ENCODE results near the gene FBXW8. TPM values are rescaled to one million over a fixed set of nuclear protein-coding genes. Genes with fewer than 3 reads are reported as not detected.

The FBXW8 gene
- polyA plus RNA-seq, 2 of the 4 experiments (the other 2 are of a cell fraction) = 9.8 to 15.7 TPM

DNA sequence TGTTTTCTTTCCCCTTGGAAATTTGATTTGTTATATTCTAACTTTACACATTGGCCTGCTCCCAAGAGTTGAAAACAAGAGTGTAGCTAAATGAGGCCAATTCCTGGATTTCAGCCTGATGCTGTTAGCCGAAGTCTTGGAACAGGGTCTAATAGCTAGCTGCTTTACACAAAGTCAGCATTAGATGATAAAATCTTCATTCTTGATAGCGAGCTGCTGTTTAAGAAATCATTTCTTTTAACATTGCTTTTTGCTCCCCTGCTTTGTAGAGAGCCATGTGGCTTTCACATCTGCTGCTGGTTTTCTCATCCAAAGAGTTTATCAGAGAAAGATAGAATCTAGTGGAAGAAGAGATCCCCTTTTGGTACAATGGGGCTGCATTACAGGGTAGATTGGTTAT lies 22.3 kb downstream of the FBXW8 start:
- ChIA-PET CTCF (no interaction called here), POLR2A (no interaction called here)
- TF ChIP-seq CHD2 (IDR thresholded peaks at IDR 0.05; ENCODE audit: low read length, partially characterized antibody) (no peak), ZNF302 (CRISPR knock-in tag; IDR thresholded peaks at IDR 0.05) (no peak), NFE2L2 (conservative IDR thresholded peaks at IDR 0.05; ENCODE audit: low read length) (no peak), RARB (CRISPR knock-in tag; IDR thresholded peaks at IDR 0.05) (no peak), CHD4 (IDR thresholded peaks at IDR 0.05; ENCODE audit: borderline replicate concordance) (no peak), NPAS2 (CRISPR knock-in tag; IDR thresholded peaks at IDR 0.05; ENCODE audit: borderline replicate concordance) (no peak), SREBF2 (IDR thresholded peaks at IDR 0.05) (no peak), ZFP36 (IDR thresholded peaks at IDR 0.05; ENCODE audit: borderline replicate concordance, partially characterized antibody) (no peak), RNF2 (IDR thresholded peaks at IDR 0.05; ENCODE audit: borderline replicate concordance, low read depth) (no peak), MAZ (IDR thresholded peaks at IDR 0.05; ENCODE audit: borderline replicate concordance, low read depth, low read length) (no peak), ZSCAN20 (CRISPR knock-in tag; IDR thresholded peaks at IDR 0.05) (no peak), ZC3H11A (IDR thresholded peaks at IDR 0.05) (no peak), ESRRA (IDR thresholded peaks at IDR 0.05; ENCODE audit: borderline replicate concordance, low read length) (no peak), BHLHE40 (IDR thresholded peaks at IDR 0.05; ENCODE audit: low read depth, low read length) (no peak), EHF (CRISPR knock-in tag; IDR thresholded peaks at IDR 0.05) (no peak), CBX2 (IDR thresholded peaks at IDR 0.05; ENCODE audit: borderline replicate concordance, low read depth) (no peak), TFCP2L1 (CRISPR knock-in tag; IDR thresholded peaks at IDR 0.05) (no peak)
- TF ChIP-seq, protein P1, sequence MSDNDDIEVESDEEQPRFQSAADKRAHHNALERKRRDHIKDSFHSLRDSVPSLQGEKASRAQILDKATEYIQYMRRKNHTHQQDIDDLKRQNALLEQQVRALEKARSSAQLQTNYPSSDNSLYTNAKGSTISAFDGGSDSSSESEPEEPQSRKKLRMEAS (IDR thresholded peaks at IDR 0.05) = no peak
- TF ChIP-seq, protein P2, sequence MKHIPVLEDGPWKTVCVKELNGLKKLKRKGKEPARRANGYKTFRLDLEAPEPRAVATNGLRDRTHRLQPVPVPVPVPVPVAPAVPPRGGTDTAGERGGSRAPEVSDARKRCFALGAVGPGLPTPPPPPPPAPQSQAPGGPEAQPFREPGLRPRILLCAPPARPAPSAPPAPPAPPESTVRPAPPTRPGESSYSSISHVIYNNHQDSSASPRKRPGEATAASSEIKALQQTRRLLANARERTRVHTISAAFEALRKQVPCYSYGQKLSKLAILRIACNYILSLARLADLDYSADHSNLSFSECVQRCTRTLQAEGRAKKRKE (CRISPR knock-in tag; IDR thresholded peaks at IDR 0.05; ENCODE audit: low read depth) = no peak
- Histone ChIP-seq H3K9me3 (no peaks in the 10 kb centered on the region), H3K27ac (no peak overlapping the region), H3K4me2 (no peak overlapping the region), H3K4me3 (no peak overlapping the region), H3K4me1 (no peaks in the 10 kb centered on the region)
- DNase-seq (ENCODE audit: low read depth in 1 of 2, low spot score in 1 of 2) (no peak), ATAC-seq (no peak), FAIRE-seq (no peak)
- WGBS (ENCODE audit: missing lambda C conversion rate) = 92% methylated on average over 2 of the region's 2 CpGs

DNA sequence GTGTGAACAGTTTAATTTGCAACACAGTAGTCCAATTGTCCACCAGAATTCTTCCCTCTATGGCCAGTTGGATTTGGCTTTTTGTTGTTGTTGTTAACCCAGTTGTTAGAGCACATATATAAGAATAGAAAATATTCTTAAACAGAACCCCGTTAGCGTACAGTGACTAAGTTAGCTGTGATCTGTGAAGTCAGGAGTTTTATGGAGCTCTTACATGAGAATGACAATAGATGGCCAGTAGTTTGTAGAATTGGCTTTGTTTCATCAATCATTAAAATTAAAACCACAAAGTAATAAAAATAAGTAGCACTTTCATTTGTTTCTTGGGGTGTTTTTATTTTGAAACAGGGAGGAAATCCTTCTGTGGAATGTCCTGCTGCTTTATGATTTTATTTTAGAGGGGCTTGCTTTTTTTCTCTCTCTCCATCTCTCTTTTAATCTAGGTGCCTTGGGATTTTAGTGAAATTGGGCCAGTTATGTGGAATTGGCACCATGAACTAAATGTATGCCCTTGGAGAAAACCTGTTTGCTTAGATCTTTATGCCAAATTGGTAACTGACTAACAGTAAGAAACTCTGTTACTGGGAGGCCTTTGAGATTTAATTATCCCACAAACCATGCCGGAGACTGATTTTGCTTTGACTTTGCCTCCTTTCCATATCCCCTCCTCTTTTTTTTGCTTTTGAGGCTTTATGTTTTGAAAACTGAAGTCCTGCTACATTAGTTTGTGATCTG lies 22.9 kb downstream of the FBXW8 start:
- H3K4me1 ChIP-seq = no peaks in the 10 kb centered on the region
- no peak for DNase-seq (ENCODE audit: low read depth in 1 of 2, low spot score in 1 of 2)
- no peak for TF ChIP-seq KDM1A (IDR thresholded peaks at IDR 0.05; ENCODE audit: low read depth)
- no peak for TF ChIP-seq HDAC2 (IDR thresholded peaks at IDR 0.05)
- no peak for TF ChIP-seq HOXA7 (CRISPR knock-in tag; IDR thresholded peaks at IDR 0.05)
- no peak for TF ChIP-seq RAD21 (conservative IDR thresholded peaks at IDR 0.05 in 1 of 2, IDR thresholded peaks at IDR 0.05 in 1 of 2)
- no peak for TF ChIP-seq GATA3 (IDR thresholded peaks at IDR 0.05; ENCODE audit: borderline replicate concordance)
- TF ChIP-seq, protein P3, sequence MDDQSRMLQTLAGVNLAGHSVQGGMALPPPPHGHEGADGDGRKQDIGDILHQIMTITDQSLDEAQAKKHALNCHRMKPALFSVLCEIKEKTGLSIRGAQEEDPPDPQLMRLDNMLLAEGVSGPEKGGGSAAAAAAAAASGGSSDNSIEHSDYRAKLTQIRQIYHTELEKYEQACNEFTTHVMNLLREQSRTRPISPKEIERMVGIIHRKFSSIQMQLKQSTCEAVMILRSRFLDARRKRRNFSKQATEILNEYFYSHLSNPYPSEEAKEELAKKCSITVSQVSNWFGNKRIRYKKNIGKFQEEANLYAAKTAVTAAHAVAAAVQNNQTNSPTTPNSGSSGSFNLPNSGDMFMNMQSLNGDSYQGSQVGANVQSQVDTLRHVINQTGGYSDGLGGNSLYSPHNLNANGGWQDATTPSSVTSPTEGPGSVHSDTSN (IDR thresholded peaks at IDR 0.05) = no peak
- no peak for TF ChIP-seq KDM5A (IDR thresholded peaks at IDR 0.05)
- TF ChIP-seq FOSB (CRISPR knock-in tag; IDR thresholded peaks at IDR 0.05) = no peak
- TF ChIP-seq FOXS1 (CRISPR knock-in tag; IDR thresholded peaks at IDR 0.05) = no peak
- TF ChIP-seq, protein P2 (CRISPR knock-in tag; IDR thresholded peaks at IDR 0.05; ENCODE audit: low read depth) = no peak
- TF ChIP-seq CHD4 (IDR thresholded peaks at IDR 0.05; ENCODE audit: borderline replicate concordance) = no peak
- TF ChIP-seq EHF (CRISPR knock-in tag; IDR thresholded peaks at IDR 0.05) = no peak
- no peak for ATAC-seq
- H3K4me3 ChIP-seq = no peak overlapping the region
- H3K27ac ChIP-seq = no peak overlapping the region
- 94% methylated on average over 3 of the region's 3 CpGs for WGBS (ENCODE audit: missing lambda C conversion rate)
- POLR2A ChIA-PET = no interaction called here
- H3K9me3 ChIP-seq = no peaks in the 10 kb centered on the region
- FAIRE-seq = no peak
- CTCF ChIA-PET = no interaction called here
- no peak overlapping the region for H3K4me2 ChIP-seq
